Ishikawa (cell line): ENCODE data around the gene USP47.

Experiments used
- EGR1 ChIP-seq: IDR thresholded peaks from 2 replicates; pipeline ENCODE4 v1.6.1; 2012
- MAX ChIP-seq: IDR thresholded peaks from 2 replicates; pipeline ENCODE4 v1.6.1; 2012
- NFIC ChIP-seq: IDR thresholded peaks from 2 replicates; pipeline ENCODE4 v1.6.1; 2012
- TAF1 ChIP-seq: IDR thresholded peaks from 2 replicates; pipeline ENCODE4 v1.6.1; 2012; ENCODE audit warnings: low read depth, mild to moderate bottlenecking
- TCF12 ChIP-seq: IDR thresholded peaks from 2 replicates; pipeline ENCODE4 v1.6.1; 2012; ENCODE audit warnings: low read depth
- YY1 ChIP-seq: IDR thresholded peaks from 2 replicates; pipeline ENCODE4 v1.6.1; 2012; ENCODE audit warnings: low read depth

GRCh38 chr11:11915625-11916024, 73.9 kb downstream of the USP47 start:
- TF ChIP-seq NFIC, result no peak
- TF ChIP-seq TCF12, result no peak
- TF ChIP-seq YY1, result no peak
- TF ChIP-seq TAF1, result no peak
- TF ChIP-seq MAX, result no peak
- no peak for TF ChIP-seq EGR1
